RCC 7860 (cell line): ENCODE results near the gene TOR1A.

ENCODE experiments used
- DNase-seq: peaks from one replicate; pipeline ENCODE4 v3.0.0-alpha.2; 2015; ENCODE audit warnings: low spot score
- FAIRE-seq: peaks from 2 replicates; lab custom pipeline; 2012; peaks lifted over from hg19 to GRCh38; lab: Jason Lieb, UNC

TOR1A gene

DNA sequence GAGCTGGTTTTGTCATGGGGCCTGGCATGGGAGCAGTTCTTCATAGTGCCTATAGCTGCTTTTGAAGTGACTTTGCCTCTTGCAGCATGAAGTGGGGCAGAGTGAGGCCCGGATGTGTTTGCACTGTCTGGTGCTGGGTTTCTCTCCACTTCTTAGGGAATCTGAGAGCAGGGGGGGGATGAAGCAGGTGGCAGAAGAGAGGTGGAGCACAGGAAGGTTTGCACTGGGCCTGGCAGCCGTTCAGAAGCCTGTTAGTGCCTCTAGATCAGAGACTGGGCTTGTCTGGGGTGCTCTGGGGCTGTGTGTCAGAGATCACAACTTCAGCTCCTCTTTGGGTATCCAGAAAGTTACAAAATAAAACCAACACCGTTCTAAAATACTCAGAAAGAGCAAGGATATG, 29.7 kb upstream of the TOR1A start:
- DNase-seq (no peak), FAIRE-seq (no peak)

DNA sequence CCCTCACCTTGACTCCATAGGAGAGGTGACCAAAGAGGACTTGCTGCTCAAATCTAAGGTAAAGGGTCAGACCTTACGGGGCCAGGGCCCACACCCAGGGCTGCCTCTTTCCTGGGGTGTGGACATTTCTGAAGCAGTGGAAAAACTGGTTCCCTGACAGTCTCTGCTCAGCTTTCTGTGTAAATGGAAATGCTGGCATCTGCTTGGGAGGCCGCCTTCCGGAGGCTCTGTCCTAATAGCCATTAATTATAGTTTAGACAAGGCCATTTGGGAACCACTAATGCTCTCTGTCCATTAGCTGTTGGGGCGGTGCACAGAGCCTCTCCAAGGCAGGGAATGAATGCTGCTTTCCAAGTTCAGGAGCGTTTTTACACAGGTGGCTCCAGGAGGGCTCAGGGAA, 28.6 kb upstream of the TOR1A start:
- no peak for DNase-seq
- FAIRE-seq: no peak

DNA sequence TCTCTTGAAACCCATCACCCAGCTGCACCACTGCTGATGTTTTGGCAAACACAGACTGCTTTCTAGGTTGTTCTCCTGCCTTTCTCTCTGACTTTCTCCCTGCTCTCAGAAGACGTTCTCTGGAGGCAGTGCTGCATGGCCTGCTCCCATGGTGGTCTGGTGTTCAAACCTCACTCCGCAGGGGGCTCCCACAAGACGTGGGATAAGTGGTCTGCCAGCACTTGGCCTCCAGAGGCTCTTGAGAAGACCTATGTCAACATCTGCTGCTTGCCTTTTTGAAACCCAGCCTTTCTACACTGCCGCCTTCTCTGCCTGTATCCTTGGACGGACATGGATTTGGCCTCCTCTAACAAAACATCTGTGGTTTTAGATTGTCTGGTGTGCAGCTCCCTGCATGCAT, 27.9 kb upstream of the TOR1A start:
- no peak for DNase-seq
- FAIRE-seq: no peak

DNA sequence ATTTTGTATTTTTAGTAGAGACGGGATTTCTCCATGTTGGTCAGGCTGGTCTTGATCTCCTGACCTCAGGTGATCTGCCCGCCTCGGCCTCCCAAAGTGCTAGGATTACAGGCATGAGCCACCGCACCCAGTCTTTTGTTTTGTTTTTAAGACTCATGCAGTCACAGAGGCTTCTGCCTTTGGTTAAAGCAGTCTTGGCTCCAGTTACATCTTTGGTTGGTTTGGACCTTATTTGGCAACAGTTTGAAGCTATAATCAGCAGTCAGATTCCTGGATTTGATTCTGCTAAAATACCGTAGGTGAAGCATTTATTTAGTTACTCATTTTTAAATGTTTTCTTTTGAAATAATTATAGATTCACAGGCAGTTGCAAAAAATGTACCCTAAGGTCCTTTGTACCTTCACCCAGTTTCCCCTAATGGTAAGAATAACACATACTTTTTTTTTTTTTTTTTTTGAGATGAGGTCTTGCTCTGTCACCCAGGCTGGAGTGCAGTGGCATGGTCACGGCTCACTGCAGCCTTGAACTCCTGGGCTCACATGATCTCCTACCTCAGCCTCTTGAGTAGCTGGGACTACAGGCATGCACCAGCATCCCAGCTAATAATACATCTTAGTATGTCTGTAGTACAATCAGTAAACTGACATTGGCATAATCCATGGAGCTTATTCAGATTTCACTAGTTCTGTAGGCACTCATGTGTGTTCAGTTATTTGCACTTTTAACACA, 27.1 kb upstream of the TOR1A start:
- FAIRE-seq (no peak), DNase-seq (no peak)

DNA sequence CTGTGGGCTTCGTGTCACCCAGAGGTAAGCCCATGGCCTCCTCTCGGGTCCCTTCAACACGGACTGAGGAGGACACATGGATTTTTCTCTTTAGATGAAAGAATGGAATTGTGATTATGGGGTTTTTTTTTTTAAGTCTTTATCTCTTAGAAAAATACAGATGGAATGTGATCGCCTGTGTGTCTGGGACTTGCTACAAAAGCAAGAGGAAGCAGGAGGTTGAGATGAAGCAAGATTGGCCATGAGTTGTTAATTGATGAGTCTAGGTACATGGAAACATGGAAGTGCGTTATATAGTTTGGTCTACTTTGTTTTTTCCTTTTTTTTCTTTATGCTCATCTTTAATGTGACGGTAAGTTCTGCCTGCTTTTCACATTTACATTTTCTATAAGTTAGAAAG, 26.0 kb upstream of the TOR1A start:
- no peak for DNase-seq
- no peak for FAIRE-seq

DNA sequence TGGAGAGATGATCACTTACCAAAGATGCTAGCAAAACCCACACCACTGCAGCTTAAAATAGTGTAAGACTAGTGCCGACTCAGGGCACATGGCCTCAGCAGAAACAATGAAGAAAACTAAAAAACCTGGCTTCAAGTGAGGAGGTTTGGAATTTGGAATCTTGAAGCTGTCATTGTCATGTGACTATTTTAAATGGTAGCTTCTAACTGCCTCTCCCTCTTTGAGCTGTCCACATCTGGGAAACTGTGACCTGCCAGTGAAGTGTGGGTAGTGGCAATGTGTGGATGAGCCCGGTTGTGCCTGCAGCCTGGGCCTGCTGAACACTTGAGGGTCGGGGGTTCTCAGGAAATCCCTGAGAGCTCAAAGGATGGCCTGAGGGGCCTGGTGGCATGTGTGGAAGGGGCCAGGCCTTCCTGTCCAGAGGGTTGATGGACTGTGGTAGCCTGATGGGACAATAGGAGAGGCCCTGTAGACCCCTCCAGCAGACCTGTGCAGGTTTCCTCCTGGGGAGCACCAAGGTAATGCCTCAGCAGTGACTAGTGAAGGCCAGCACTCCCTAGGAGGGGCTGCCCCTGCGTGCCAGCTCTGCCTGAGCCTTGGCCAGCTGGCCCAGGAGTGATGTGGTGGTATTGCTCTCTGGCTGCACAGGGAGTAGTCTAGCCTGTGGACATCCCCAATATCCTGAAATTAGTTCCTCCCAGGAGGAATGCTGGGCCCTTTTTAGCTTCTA, 24.9 kb upstream of the TOR1A start:
- DNase-seq (no peak), FAIRE-seq (no peak)

DNA sequence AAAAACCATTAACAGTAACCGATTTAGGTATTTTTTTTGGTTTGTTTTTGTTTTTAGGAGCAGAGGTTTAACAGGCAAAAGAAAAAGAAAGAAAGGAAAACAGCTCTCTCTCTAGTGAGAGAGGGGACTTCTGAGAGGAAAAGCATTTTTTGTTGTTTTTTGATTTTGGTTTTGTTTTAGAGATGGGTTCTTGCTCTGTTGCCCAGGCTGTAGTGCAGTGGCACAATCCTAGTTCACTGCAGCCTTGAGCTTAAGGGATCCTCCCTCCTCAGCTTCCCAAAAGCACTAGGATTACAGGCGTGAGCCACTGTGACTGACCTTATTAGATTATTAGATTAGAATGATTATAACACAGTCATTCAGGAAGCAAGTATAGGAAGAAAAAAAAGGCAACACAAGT, 21.4 kb upstream of the TOR1A start:
- no peak for DNase-seq
- no peak for FAIRE-seq

DNA sequence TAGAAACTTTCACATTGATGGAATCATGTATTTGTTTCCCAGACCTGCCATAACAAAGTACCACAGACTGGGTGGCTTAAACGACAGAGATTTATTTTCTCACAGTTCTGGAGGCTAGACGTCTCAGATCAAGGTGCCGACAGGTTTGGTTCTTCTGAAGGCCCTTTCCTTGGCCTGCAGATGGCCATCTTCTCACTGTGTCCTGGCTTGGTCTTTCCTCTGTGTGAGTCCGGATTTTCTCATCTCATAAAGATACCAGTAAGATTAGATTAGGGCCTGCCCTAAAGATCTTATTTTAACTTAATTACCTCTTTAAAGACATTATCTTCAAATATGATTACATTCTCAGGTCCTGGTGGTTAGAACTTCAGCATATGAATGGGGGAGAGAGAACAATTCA, 17.1 kb upstream of the TOR1A start:
- DNase-seq (no peak), FAIRE-seq (no peak)

DNA sequence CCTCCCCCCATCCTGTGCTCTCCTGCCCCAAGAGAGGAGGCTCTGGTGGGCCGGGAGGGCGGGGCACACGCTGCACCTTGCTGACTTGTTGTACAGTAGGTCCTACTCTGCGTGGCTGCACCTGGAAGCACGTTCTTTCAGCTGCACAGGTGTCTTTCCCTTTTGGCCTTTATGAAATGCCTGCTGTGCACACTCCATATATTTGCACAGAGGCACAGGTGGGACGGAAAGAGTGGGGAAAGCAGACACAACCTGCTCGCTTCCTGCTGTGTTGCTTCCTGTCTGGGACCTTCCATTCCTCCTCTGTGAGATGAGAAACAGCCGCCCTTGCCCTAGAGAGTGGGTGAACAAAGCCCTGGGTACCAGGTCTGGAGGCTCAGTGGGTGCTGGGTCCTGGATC, 16.1 kb upstream of the TOR1A start:
- FAIRE-seq: no peak
- DNase-seq: no peak

DNA sequence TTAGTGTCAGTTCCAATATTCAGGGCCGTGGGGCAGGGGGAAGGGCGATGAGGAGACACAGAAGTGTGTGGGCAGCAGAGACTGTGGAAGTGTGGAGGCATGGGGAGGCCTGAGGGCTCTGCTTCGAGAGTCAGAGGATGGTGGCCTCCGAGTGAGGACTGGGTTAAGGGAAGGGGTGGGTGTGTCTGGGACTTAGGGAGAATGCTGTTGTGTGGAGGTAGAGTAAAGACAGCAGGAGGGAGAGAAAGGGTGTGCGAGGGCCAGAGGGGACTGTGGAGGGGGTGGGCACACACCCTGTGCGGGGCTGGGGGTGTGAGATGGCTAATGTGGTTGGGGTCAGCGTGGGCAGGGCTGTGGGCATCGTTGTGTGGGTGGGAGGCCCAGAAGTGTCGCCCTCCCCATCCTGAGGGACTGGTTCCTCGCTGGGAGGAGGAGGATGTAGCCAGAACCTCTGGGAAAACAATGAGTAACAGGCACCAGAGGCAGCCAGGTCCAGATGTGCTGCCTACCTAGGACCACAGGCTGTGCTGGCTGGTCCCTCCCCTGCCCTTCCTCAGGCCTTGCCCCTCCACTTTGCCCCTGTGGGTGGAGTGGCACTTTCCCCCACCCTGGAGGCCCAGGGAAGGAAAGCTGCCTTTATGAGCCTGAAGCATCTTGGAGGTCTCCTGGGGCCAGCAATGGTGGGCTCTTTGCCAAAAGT, 15.5 kb upstream of the TOR1A start:
- DNase-seq: no peak
- FAIRE-seq: no peak

DNA sequence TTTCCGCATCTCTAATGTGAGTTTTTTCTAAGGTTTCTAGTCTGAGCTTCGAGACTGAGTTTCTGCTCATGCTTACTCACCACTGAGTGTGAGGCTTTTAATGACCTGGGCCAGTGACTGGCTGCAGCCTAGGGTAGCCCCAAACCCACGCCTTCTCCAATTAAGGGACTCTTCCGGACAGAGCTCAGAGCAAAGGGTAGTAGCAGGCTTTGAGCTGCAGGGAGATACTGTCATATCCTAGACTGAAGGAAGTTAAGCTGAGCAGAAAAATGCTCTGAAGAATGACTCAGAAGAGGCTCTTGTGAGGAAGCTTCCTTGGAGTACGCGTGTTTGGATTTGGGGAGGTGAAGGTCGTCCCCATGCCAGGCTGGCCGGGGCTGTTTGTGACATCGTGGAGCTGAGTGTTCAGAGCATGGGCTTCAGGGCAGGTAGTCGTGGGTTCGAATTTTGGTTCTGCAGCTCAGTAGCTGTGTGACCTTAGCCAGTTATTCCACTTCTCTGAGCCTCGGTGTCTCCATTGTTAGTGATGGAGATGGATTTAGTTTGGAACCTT, 14.8 kb upstream of the TOR1A start:
- peak; percentile 58 for DNase-seq
- FAIRE-seq: no peak

DNA sequence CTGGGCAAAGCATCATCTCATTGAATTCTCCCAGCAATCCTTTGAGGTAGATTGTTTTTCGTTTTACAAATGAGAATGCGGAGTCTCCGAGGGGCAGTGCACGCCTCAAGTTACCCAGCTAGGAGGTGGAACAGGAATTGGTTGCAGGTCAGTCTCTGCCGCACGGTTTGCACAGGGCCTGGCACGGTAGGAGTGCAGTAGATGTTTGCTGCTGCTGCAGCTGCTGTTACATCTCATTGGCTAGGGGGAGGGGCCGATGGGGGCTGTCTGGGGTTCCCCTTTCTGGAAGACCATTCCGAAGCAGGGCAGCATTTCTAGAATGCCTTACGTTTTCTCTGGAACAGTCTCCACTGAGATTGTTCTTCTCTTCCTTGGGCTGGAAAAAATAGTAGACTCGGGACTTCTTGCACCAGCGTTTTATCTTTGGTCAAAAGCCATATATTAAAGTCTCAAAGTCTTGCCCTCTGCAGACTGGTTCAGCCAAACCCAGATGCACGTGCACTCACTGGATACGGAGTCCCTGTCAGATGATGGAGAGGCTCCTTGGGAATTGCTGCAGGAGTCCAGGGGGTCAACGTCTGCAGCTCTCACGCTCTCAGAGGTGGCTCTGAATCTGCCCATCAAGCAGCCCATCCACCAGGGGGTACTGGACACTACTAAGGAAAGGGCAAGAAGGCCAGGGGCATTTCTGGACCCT, 12.5 kb upstream of the TOR1A start:
- DNase-seq: no peak
- no peak for FAIRE-seq

DNA sequence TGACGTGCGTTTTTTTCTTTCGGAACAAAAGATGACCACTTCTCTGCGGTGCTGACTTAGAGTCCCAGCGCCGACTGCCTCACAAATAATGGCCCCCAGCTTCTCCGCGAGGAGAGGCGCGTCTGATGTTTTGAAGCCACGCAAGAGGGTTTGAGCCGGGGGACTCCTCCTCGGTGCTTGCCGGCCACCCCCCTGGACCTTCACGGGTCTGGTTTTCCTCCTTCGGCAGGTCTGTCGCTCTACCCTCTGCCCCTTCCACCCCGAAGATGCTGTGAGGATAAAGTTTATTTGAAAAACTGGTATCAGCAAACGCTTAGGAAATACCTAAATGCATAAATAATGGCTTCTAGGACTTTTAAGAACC, 11.9 kb upstream of the TOR1A start:
- FAIRE-seq (no peak), DNase-seq (no peak)

DNA sequence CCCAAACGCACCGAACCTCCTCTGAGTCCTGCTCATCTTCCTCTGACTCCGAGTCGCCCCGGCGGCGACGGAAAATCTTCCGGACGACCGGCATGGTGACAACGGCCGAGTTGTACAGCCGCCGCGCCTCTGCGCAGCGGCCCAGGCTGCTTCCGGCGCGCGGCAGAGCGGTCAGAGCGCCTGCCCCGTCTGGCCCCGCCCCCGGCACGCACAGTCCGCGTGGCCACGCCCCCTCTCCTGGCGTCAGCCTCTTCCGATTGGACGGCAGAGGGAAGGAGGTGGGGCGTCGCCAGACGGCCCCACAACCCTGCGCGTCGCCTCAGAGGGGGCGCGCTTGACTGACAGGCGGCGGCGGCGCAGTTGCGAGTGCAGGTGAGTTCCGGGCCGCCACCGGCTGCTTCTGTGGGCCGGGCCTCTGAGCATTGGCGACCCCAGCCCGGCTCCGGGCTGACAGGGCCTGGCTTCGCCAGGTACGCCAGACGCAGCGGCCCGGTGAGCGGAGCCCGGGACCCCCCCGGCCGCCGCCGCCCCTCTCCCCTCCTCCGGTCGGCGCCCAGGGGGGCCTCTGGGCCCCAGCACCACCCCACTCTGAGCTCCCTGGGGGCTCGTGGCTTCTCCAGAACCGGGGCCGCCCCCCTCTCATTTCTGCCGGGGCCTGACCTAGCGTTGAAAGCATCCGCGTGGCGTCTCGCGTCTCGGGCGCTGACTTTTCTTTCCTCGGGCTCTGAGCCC, 11.4 kb upstream of the TOR1A start, which contains the start of the genes C9orf78 and USP20:
C9orf78 (minus strand) TSS at position 148 of the 732 bp plus-strand sequence; CDS start at position 94, 54 bp downstream.
USP20 (plus strand) TSS at position 331 of the 732 bp plus-strand sequence. CDS start 17,098 bp downstream, outside the sequence.
- FAIRE-seq (no peak), DNase-seq (peak; percentile 91)

DNA sequence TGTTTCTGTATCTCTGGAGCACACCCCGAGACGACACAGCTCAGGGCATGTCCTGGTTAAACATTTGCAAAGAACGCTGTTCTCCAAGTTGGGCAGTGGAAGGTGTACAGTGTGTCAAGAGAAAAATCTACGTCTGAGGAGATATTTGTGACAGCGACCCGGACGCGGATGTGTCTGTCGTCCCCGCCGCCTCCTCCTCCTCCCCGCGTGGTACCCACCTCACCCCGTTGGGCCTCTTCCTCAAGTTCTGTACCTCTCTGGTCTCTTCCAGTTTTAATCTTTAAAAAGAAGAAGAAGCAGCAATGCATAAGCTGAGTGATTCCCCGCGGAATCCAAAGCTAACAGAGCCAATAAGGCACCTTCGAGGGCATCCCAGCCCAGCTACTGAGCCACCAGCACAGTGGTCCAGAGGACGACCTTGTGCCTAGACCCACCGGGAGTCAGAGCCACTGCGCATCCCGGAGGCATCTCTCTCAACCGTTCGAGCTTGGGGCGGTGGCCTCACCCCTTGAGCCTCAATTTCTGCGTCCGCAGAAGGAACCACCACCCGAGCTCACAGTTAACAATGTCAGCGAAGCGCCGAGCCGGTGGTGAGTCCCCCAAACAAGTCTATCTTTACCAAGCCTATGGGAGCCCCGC, 10.7 kb upstream of the TOR1A start:
- DNase-seq (no peak), FAIRE-seq (no peak)

DNA sequence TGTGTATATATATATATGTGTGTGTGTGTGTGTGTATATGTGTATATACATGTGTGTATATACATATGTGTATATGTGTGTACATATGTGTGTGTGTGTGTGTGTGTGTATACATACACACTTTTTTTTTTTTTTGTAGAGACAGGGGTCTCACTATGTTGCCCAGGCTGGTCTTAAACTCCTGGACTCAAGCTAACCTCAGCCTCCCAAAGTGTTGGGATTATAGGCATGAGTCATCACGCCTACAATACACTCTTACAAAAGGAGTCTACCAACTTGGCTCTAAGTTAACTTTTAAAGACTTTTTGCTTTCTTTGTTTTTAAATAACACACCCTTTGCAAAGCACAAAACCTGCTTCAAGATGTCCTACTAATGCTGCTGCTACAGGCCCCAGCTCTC, 9.0 kb upstream of the TOR1A start:
- no peak for DNase-seq

DNA sequence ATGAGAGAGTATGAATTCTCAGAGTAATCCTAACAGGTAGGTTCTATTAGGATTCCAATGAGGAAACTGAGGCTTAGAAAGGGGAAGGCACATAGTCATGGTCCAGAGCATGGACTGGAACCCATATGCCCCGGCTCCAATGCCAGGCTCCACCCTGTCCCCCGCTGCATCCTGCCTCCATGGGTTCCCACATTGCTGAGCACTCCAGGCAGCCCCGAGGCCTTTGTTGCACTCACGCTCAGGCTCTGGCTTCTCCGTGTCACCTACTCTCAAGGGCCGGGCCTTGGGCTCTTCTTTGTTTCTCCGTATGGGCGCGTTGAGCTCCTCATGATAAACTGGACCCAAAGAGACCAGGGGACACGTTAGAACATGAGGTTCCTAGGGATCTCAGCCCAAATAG, 5.0 kb upstream of the TOR1A start:
- FAIRE-seq (no peak), DNase-seq (no peak)

More for the DNA sequence above, 9.0 kb upstream of the TOR1A start:
- FAIRE-seq: no peak

DNA sequence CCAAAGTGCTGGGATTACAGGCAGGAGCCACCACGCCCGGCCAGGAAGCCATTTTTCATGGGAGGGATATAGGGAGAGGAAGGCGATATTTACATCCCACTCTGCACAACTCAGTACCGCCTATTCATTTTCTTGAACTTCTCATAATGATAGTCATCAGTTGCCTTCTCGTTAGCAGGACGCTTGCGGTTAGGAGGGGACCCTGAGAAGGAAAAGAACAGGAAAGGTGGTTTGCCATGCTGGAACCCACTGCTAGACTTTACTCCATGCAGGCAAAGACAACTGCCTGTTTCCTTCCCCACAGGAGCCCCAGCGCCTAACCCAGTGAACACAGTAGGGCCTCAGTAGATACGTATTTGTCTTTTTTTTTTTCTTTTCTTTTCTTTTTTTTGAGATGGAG, 4.1 kb upstream of the TOR1A start:
- DNase-seq: no peak
- FAIRE-seq: no peak

DNA sequence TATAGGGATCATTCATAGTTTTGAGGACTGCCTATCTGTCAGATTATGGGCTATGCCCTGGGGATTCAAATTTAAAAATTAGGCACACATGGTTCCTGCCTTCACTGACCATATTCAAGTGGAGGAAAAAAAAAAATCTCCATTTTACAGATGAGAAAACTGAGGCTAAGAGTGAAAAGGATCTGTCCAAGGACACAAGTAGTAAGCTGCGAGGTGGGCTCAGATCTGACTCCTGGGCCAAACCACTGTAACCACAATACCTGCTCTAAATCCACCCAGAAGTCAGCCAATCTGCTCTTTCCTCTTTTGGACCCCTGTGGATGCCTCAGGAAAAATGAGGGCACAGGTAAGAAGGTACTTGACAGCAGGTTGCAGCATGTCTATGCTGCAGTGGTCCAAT, 2.8 kb upstream of the TOR1A start:
- DNase-seq: no peak
- FAIRE-seq: no peak

DNA sequence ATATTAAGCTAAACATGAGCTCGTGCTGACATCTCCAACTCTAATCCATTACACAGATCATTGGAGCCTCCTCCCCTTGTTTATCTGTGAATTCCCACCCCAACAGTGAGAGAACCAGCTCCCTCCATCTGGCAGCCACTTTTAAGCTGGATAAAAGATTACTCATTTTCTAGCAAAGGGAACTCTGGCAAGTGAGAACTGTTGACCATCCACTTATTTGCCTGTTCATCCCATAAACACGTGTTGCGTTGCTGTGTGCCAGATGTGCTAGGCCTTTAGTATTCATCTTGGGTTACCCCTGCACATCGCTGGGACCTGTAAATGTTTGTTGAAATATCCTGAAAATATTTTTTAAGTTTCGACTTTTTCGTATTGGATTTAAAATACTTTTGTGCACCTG, 2.4 kb upstream of the TOR1A start:
- FAIRE-seq: no peak
- DNase-seq: no peak
